Measurements from ENCODE around the gene PITPNB. TPM values are rescaled to one million over a fixed set of nuclear protein-coding genes. Genes with fewer than 3 reads are reported as not detected.

The PITPNB gene
- total RNA-seq, 1 experiment from 2014 or later = 135 TPM

DNA sequence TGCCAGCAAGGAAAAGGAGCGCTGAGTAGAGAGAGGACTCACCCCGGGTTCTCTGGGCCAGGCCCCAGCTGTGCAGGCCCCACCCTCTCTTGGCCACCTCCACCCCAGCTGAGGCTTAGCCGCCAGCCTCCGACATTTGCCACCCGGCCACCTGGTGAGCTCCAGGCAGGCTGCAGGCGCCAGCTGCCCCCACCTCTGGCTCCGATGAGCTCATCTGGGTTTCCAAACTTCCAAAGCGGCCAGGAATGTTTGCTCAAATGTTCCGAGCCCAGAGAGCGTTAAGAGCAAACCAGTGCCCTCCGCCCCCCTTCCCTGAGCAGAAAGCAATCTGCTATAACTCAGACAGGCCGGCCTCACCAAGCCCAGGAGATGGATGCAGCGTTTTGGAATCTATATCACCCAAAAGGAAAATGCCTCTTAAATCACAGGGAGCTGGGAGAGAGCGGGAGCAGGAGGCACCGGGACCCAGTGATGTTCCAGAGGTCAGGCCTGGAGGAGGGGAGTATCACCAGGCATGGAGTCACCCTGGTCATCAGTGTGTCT is 108.4 kb downstream of the PITPNB start:
- no TSS peak for BruUV-seq (replicated peaks)
- peak; percentile 42 for DNase-seq (ENCODE audit: low spot score)
- no peak overlapping the region for H3K4me3 ChIP-seq (ENCODE audit: low read depth, low read length, poor library complexity, severe bottlenecking)
- intact Hi-C loops (cut with micrococcal nuclease; ENCODE audit: unreplicated experiment) = no loop called here
- no peak overlapping the region for H3K27ac ChIP-seq (ENCODE audit: low read depth, low read length, poor library complexity, severe bottlenecking)
- ChIA-PET POLR2A (ENCODE audit: low non-redundant PET) (interaction anchor here (0.8 kb wide), 1 partner anchor 403 kb away, joined by 7 read pairs; no protein-coding TSS in a partner anchor), CTCF (no interaction called here)
- H3K36me3 ChIP-seq (ENCODE audit: insufficient read depth, low read length, poor library complexity, severe bottlenecking) = no peaks in the 10 kb centered on the region
- H3K27me3 ChIP-seq (replicated peaks; ENCODE audit: insufficient read depth, low read depth, low read length, poor library complexity) = no peaks in the 10 kb centered on the region
- H3K9me3 ChIP-seq (ENCODE audit: low read depth, low read length, poor library complexity, severe bottlenecking) = no peaks in the 10 kb centered on the region
- TF ChIP-seq EZH2 (IDR thresholded peaks at IDR 0.05; ENCODE audit: borderline replicate concordance, low read depth, low read length, poor library complexity, severe bottlenecking) = no peak
- TF ChIP-seq, protein P1, sequence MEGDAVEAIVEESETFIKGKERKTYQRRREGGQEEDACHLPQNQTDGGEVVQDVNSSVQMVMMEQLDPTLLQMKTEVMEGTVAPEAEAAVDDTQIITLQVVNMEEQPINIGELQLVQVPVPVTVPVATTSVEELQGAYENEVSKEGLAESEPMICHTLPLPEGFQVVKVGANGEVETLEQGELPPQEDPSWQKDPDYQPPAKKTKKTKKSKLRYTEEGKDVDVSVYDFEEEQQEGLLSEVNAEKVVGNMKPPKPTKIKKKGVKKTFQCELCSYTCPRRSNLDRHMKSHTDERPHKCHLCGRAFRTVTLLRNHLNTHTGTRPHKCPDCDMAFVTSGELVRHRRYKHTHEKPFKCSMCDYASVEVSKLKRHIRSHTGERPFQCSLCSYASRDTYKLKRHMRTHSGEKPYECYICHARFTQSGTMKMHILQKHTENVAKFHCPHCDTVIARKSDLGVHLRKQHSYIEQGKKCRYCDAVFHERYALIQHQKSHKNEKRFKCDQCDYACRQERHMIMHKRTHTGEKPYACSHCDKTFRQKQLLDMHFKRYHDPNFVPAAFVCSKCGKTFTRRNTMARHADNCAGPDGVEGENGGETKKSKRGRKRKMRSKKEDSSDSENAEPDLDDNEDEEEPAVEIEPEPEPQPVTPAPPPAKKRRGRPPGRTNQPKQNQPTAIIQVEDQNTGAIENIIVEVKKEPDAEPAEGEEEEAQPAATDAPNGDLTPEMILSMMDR (conservative IDR thresholded peaks at IDR 0.05; ENCODE audit: low read depth, low read length) = no peak
- H3K4me1 ChIP-seq (ENCODE audit: insufficient read depth, low read length, poor library complexity, severe bottlenecking) = peaks cover 13% of the 10 kb centered on the region

DNA sequence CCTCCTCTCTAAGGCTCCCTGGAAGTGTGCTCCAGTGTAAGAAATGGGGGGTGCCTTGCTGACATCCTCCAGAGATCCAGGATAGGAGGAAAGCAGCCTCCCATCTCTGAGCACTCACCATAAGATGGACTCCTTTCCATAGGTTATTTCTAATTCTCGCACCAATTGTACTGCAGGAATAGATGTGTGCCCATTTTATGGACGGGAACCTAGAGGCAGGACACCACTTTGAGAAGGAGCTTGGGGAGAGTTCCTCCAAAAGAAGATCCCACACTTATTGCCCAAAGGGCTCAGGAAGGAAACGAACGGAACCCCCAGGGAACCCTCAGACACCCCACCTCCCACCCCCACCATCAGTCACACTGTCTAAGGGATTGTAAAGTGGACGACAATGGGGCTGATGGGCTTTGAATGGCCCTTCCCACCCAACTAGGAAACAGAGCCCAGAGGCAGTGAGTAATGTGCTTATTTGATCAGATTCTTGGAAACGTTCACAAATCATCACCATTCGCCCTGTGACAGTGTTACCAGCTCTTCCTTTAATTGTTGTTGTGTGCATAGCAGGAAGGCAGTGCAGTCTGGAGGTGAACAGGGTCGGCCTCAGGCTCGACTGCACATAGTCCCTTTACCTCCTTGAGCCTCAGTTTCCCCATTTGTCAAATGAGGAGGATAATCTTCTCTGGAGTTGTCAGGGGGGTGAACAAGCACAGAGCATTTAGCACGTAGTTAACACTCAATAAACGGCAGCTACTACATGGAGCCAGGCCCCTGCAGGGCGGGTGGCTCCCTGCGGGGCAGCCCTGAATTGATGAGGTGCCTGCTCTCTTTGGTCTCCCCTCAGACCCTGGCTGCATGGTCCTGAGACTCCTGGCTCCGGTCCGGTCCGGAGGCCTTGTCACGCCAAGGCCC is 109.1 kb downstream of the PITPNB start:
- no peaks in the 10 kb centered on the region for H3K36me3 ChIP-seq (ENCODE audit: insufficient read depth, low read length, poor library complexity, severe bottlenecking)
- no peaks in the 10 kb centered on the region for H3K9me3 ChIP-seq (ENCODE audit: low read depth, low read length, poor library complexity, severe bottlenecking)
- H3K27me3 ChIP-seq (replicated peaks; ENCODE audit: insufficient read depth, low read depth, low read length, poor library complexity) = no peaks in the 10 kb centered on the region
- intact Hi-C loops (cut with micrococcal nuclease; ENCODE audit: unreplicated experiment) = loop anchor here (10.0 kb wide), 3 partner anchors 255 to 1135 kb away; no protein-coding TSS in a partner anchor
- no peak for DNase-seq (ENCODE audit: low spot score)
- peaks cover 13% of the 10 kb centered on the region for H3K4me1 ChIP-seq (ENCODE audit: insufficient read depth, low read length, poor library complexity, severe bottlenecking)
- H3K4me3 ChIP-seq (ENCODE audit: low read depth, low read length, poor library complexity, severe bottlenecking) = no peak overlapping the region
- no peak overlapping the region for H3K27ac ChIP-seq (ENCODE audit: low read depth, low read length, poor library complexity, severe bottlenecking)
- POLR2A ChIA-PET (ENCODE audit: low non-redundant PET) = interaction anchor here (0.8 kb wide), 1 partner anchor 402 kb away, joined by 7 read pairs; no protein-coding TSS in a partner anchor
- TF ChIP-seq, protein P1 (conservative IDR thresholded peaks at IDR 0.05; ENCODE audit: low read depth, low read length) = no peak
- TF ChIP-seq EZH2 (IDR thresholded peaks at IDR 0.05; ENCODE audit: borderline replicate concordance, low read depth, low read length, poor library complexity, severe bottlenecking) = no peak
- BruUV-seq (replicated peaks) = no TSS peak
- CTCF ChIA-PET = no interaction called here

DNA sequence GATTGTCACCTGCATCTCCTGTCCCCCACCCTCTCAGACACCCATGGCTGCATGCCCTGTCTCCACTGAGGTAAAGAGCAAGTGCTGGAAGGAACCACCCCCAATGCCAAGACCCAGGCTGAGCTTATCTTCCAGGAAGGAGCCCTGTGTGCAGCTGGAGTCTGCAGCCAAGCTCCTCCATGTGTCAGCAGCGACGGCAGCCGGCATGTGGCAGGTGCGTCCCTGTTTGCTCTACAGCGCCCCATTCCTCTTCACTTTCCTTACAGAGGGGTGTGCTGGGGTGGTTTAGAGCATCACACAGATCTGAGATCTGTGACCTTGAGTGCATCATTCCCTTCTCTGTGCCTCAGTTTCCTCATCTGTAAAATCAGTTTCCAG is 109.8 kb downstream of the PITPNB start:
- POLR2A ChIA-PET (ENCODE audit: low non-redundant PET) = no interaction called here
- CTCF ChIA-PET = no interaction called here
- H3K9me3 ChIP-seq (ENCODE audit: low read depth, low read length, poor library complexity, severe bottlenecking) = no peaks in the 10 kb centered on the region
- no peak overlapping the region for H3K27ac ChIP-seq (ENCODE audit: low read depth, low read length, poor library complexity, severe bottlenecking)
- intact Hi-C loops (cut with micrococcal nuclease; ENCODE audit: unreplicated experiment) = loop anchor here (10.0 kb wide), 3 partner anchors 254 to 1134 kb away; no protein-coding TSS in a partner anchor
- no peak for TF ChIP-seq EZH2 (IDR thresholded peaks at IDR 0.05; ENCODE audit: borderline replicate concordance, low read depth, low read length, poor library complexity, severe bottlenecking)
- TF ChIP-seq, protein P1 (conservative IDR thresholded peaks at IDR 0.05; ENCODE audit: low read depth, low read length) = no peak
- no peaks in the 10 kb centered on the region for H3K27me3 ChIP-seq (replicated peaks; ENCODE audit: insufficient read depth, low read depth, low read length, poor library complexity)
- no peak overlapping the region for H3K4me3 ChIP-seq (ENCODE audit: low read depth, low read length, poor library complexity, severe bottlenecking)
- no peaks in the 10 kb centered on the region for H3K36me3 ChIP-seq (ENCODE audit: insufficient read depth, low read length, poor library complexity, severe bottlenecking)
- no TSS peak for BruUV-seq (replicated peaks)
- no peak for DNase-seq (ENCODE audit: low spot score)
- H3K4me1 ChIP-seq (ENCODE audit: insufficient read depth, low read length, poor library complexity, severe bottlenecking) = peaks cover 13% of the 10 kb centered on the region
